ENCODE data around the gene ASTN1.

ASTN1 gene

GRCh38 chr1:177020851-177021589 lies 143.5 kb downstream of the ASTN1 start:
- intact Hi-C loops (cut with micrococcal nuclease), result no loop called here
- H3K4me3 Mint-ChIP-seq, result no peak overlapping the region
- H3K4me1 Mint-ChIP-seq (ENCODE audit: low read depth), result no peaks in the 10 kb centered on the region
- no peaks in the 10 kb centered on the region for H3K9me3 Mint-ChIP-seq
- H3K27ac Mint-ChIP-seq, result no peak overlapping the region
- H3K27me3 Mint-ChIP-seq, result no peaks in the 10 kb centered on the region
- no peaks in the 10 kb centered on the region for H3K36me3 Mint-ChIP-seq (ENCODE audit: low read depth)

DNA sequence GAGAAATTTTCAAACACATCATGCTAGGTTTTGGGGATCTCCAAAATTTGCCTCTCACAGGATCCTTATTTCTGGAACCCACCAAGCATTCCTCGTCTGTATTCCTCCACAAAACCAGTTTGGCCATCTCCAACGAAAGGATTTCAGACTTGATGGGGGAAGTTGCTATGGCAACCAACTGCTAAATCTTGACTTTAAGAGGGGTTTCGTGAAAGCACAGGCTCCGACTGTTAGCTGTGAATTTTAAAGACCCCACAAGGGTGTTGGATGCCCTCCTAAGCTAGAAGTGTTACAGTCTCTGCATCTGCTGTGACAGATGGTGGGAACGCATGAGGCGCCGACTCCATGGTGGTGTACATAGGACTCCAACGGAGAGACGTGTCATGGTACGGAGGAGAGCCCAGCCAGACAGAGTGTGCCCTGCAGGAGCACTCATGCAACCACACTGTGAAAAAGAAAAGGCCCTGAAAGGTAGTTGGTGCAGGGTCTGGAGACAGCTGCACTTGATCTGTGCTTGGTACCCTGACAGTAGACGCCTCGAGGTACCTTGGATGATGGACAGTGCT lies 147.1 kb downstream of the ASTN1 start:
- H3K9me3 Mint-ChIP-seq, result no peaks in the 10 kb centered on the region

GRCh38 chr1:177014325-177014724 lies 150.2 kb downstream of the ASTN1 start:
- H3K27me3 Mint-ChIP-seq, result no peaks in the 10 kb centered on the region
- intact Hi-C loops (cut with micrococcal nuclease), result no loop called here
- H3K36me3 Mint-ChIP-seq (ENCODE audit: low read depth), result no peaks in the 10 kb centered on the region
- no peak overlapping the region for H3K27ac Mint-ChIP-seq
- no peaks in the 10 kb centered on the region for H3K4me1 Mint-ChIP-seq (ENCODE audit: low read depth)
- no peaks in the 10 kb centered on the region for H3K9me3 Mint-ChIP-seq
- no peak overlapping the region for H3K4me3 Mint-ChIP-seq

More for the DNA sequence above, 147.1 kb downstream of the ASTN1 start:
- intact Hi-C loops (cut with micrococcal nuclease), result no loop called here
- Mint-ChIP-seq H3K27me3 (no peaks in the 10 kb centered on the region), H3K4me1 (ENCODE audit: low read depth) (no peaks in the 10 kb centered on the region), H3K36me3 (ENCODE audit: low read depth) (no peaks in the 10 kb centered on the region), H3K4me3 (no peak overlapping the region), H3K27ac (no peak overlapping the region)

- Mint-ChIP-seq H3K36me3 (ENCODE audit: low read depth) (no peaks in the 10 kb centered on the region), H3K9me3 (no peaks in the 10 kb centered on the region), H3K4me1 (ENCODE audit: low read depth) (no peaks in the 10 kb centered on the region), H3K27ac (no peak overlapping the region), H3K4me3 (no peak overlapping the region), H3K27me3 (no peaks in the 10 kb centered on the region)
- intact Hi-C loops (cut with micrococcal nuclease), result no loop called here
These were observed 152.1 kb downstream of the ASTN1 start for GRCh38 chr1:177012342-177012925.

- H3K36me3 Mint-ChIP-seq (ENCODE audit: low read depth), result no peaks in the 10 kb centered on the region
- H3K4me1 Mint-ChIP-seq (ENCODE audit: low read depth), result no peaks in the 10 kb centered on the region
- H3K27ac Mint-ChIP-seq, result no peak overlapping the region
- intact Hi-C loops (cut with micrococcal nuclease), result no loop called here
- no peaks in the 10 kb centered on the region for H3K27me3 Mint-ChIP-seq
- H3K4me3 Mint-ChIP-seq, result no peak overlapping the region
- H3K9me3 Mint-ChIP-seq, result no peaks in the 10 kb centered on the region
These were observed 153.0 kb downstream of the ASTN1 start for GRCh38 chr1:177011508-177011907.

- H3K27ac Mint-ChIP-seq, result no peak overlapping the region
- H3K4me3 Mint-ChIP-seq, result no peak overlapping the region
- no peaks in the 10 kb centered on the region for H3K36me3 Mint-ChIP-seq (ENCODE audit: low read depth)
- intact Hi-C loops (cut with micrococcal nuclease), result no loop called here
- H3K4me1 Mint-ChIP-seq (ENCODE audit: low read depth), result no peaks in the 10 kb centered on the region
- H3K27me3 Mint-ChIP-seq, result no peaks in the 10 kb centered on the region
- H3K9me3 Mint-ChIP-seq, result no peaks in the 10 kb centered on the region
These were observed 154.2 kb downstream of the ASTN1 start for GRCh38 chr1:177010211-177010825.

- intact Hi-C loops (cut with micrococcal nuclease), result no loop called here
- Mint-ChIP-seq H3K9me3 (no peaks in the 10 kb centered on the region), H3K27me3 (no peaks in the 10 kb centered on the region), H3K36me3 (ENCODE audit: low read depth) (no peaks in the 10 kb centered on the region), H3K4me1 (ENCODE audit: low read depth) (no peaks in the 10 kb centered on the region), H3K4me3 (no peak overlapping the region), H3K27ac (no peak overlapping the region)
These were observed 155.9 kb downstream of the ASTN1 start for GRCh38 chr1:177008653-177009052.

GRCh38 chr1:177007437-177008161 lies 156.9 kb downstream of the ASTN1 start:
- H3K9me3 Mint-ChIP-seq, result peaks cover 3% of the 10 kb centered on the region
- no peak overlapping the region for H3K4me3 Mint-ChIP-seq
- no peaks in the 10 kb centered on the region for H3K4me1 Mint-ChIP-seq (ENCODE audit: low read depth)
- H3K36me3 Mint-ChIP-seq (ENCODE audit: low read depth), result no peaks in the 10 kb centered on the region
- no peaks in the 10 kb centered on the region for H3K27me3 Mint-ChIP-seq
- intact Hi-C loops (cut with micrococcal nuclease), result no loop called here
- no peak overlapping the region for H3K27ac Mint-ChIP-seq

GRCh38 chr1:177002891-177003290 lies 161.6 kb downstream of the ASTN1 start:
- Mint-ChIP-seq H3K9me3 (peaks cover 7% of the 10 kb centered on the region), H3K27me3 (no peaks in the 10 kb centered on the region), H3K27ac (no peak overlapping the region), H3K4me1 (ENCODE audit: low read depth) (no peaks in the 10 kb centered on the region), H3K4me3 (no peak overlapping the region), H3K36me3 (ENCODE audit: low read depth) (no peaks in the 10 kb centered on the region)
- intact Hi-C loops (cut with micrococcal nuclease), result no loop called here

- Mint-ChIP-seq H3K27ac (no peak overlapping the region), H3K4me1 (ENCODE audit: low read depth) (no peaks in the 10 kb centered on the region), H3K27me3 (no peaks in the 10 kb centered on the region), H3K4me3 (no peak overlapping the region), H3K9me3 (peaks cover 7% of the 10 kb centered on the region), H3K36me3 (ENCODE audit: low read depth) (no peaks in the 10 kb centered on the region)
- intact Hi-C loops (cut with micrococcal nuclease), result no loop called here
These were observed 163.0 kb downstream of the ASTN1 start for GRCh38 chr1:177001556-177001955.

- H3K4me1 Mint-ChIP-seq (ENCODE audit: low read depth), result no peaks in the 10 kb centered on the region
- H3K4me3 Mint-ChIP-seq, result no peak overlapping the region
- H3K9me3 Mint-ChIP-seq, result peaks cover 7% of the 10 kb centered on the region
- H3K27ac Mint-ChIP-seq, result no peak overlapping the region
- H3K36me3 Mint-ChIP-seq (ENCODE audit: low read depth), result no peaks in the 10 kb centered on the region
- intact Hi-C loops (cut with micrococcal nuclease), result no loop called here
- no peaks in the 10 kb centered on the region for H3K27me3 Mint-ChIP-seq
These were observed 166.2 kb downstream of the ASTN1 start for GRCh38 chr1:176998183-176998795.

DNA sequence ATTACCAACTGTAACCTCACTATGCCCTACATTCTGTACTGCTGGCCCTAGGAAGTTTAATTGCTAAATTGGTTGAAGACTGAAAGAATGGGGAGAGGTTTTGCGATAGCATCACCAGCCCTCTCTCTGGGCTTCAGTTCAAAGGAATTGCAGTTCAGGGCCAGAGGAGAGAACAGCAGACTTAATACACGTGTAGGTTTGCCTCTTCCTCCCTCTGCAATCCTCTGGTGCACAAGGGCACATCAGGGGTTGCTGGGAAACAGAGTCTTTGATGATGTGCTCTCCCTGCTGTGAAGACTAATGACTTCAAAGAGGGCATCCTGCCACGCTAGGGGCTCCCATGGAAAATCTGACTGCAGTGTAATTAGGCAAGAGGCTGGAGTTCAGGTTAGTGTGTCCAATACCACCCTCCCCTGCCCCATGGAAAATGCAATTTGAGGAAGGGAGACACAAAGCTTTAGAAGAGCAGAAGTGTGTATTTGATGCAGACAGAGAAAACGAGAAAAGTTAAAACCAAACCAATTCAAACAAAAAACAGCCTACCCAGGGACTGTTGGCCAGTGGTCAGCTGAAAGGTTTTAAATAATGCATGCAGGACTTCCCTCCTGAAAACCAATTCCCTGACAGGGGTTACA lies 167.9 kb downstream of the ASTN1 start:
- H3K27me3 Mint-ChIP-seq, result no peaks in the 10 kb centered on the region

GRCh38 chr1:176994931-176995596 lies 169.4 kb downstream of the ASTN1 start:
- no peak overlapping the region for H3K27ac Mint-ChIP-seq
- intact Hi-C loops (cut with micrococcal nuclease), result no loop called here
- no peaks in the 10 kb centered on the region for H3K36me3 Mint-ChIP-seq (ENCODE audit: low read depth)
- no peaks in the 10 kb centered on the region for H3K4me1 Mint-ChIP-seq (ENCODE audit: low read depth)
- H3K27me3 Mint-ChIP-seq, result no peaks in the 10 kb centered on the region
- H3K4me3 Mint-ChIP-seq, result no peak overlapping the region
- H3K9me3 Mint-ChIP-seq, result no peaks in the 10 kb centered on the region

More for the DNA sequence above, 167.9 kb downstream of the ASTN1 start:
- Mint-ChIP-seq H3K27ac (no peak overlapping the region), H3K4me1 (ENCODE audit: low read depth) (no peaks in the 10 kb centered on the region), H3K36me3 (ENCODE audit: low read depth) (no peaks in the 10 kb centered on the region), H3K9me3 (no peaks in the 10 kb centered on the region), H3K4me3 (no peak overlapping the region)
- intact Hi-C loops (cut with micrococcal nuclease), result no loop called here
